NCI-H1092 treated with DMSO at 0.1 percent for 48 hours (cell line): ENCODE results near the gene NDC1.
"Not testable (repeated sequence)": the region's sequence is repeated elsewhere in the genome, so short reads cannot be mapped to it uniquely, and the experiment has no call there.

Experiments
- DNase-seq: peaks from one replicate; lab custom pipeline; 2025; lab: John Stamatoyannopoulos, UW

NDC1 gene, protein sequence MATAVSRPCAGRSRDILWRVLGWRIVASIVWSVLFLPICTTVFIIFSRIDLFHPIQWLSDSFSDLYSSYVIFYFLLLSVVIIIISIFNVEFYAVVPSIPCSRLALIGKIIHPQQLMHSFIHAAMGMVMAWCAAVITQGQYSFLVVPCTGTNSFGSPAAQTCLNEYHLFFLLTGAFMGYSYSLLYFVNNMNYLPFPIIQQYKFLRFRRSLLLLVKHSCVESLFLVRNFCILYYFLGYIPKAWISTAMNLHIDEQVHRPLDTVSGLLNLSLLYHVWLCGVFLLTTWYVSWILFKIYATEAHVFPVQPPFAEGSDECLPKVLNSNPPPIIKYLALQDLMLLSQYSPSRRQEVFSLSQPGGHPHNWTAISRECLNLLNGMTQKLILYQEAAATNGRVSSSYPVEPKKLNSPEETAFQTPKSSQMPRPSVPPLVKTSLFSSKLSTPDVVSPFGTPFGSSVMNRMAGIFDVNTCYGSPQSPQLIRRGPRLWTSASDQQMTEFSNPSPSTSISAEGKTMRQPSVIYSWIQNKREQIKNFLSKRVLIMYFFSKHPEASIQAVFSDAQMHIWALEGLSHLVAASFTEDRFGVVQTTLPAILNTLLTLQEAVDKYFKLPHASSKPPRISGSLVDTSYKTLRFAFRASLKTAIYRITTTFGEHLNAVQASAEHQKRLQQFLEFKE

DNA sequence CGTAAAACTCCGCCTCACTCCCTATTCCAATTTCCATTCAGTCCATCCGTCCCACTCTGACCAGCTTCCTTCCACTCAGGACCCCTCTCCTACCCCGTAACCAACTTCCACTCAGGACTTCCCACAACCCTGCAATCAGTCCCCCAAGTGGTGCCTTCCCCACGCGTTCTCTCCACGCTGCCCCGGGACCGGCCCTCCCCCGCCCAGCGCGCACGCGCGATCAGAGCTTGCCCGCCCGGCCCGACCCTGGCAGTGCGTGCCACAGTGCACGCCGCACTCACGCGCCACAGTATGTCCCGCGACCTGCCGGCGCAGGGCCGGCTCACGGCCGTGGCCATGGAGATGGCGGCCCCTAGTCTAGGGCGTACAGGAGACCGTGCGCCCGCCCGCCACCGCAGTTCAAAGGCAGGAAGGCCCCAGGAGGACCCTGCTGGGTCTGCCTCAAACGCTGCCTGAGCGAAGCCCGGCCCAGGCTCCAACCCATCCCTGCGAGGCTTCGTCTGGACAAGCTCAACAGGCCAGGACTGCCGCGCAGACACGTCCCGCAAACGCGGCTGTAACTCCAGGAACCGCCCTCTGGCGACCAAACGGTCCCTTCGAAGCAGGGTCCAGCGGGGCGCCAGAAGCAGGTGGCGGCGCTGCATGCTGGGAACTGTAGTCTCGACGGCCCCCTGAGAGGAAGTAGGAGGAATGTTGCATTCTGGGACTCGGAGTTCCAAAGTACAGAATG is at the start of gene NDC1:
NDC1 (minus strand) TSS at position 373 of the 730 bp plus-strand sequence; CDS start at position 338, 35 bp downstream.
- DNase-seq, result peak; percentile 94

DNA sequence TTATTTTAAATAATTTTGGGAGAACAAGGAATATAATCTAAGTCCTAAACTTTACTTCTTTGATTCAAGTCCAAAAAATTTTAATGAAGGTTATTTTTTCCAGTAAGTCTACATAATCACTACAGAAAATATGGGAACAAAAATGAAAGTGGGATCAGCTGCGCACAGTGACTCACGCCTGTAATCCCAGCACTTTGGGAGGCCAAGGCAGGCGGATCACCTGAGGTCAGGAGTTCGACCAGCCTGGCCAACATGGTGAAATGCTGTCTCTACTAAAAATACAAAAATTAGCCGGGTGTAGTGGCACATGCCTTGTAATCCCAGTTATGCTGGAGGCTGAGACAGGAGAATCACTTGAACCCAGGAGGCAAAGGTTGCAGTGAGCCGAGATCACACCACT is 45.5 kb upstream of the NDC1 start:
- not testable (repeated sequence) for DNase-seq

DNA sequence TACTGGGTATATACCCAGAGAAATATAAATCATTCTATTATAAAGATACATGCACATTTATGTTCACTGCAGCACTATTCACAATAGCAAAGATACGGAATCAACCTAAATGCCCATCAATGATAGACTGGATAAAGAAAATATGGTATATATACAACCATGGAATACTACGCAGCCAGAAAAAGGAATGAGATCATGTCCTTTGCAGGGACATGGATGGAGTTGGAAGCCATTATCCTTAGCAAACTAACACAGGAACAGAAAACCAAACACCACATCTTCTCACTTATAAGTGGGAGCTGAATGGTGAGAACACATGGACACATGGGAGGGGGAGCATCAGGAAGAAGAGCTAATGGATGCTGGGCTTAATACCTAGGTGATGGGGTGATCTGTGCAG is 43.8 kb upstream of the NDC1 start:
- DNase-seq, result not testable (repeated sequence)

DNA sequence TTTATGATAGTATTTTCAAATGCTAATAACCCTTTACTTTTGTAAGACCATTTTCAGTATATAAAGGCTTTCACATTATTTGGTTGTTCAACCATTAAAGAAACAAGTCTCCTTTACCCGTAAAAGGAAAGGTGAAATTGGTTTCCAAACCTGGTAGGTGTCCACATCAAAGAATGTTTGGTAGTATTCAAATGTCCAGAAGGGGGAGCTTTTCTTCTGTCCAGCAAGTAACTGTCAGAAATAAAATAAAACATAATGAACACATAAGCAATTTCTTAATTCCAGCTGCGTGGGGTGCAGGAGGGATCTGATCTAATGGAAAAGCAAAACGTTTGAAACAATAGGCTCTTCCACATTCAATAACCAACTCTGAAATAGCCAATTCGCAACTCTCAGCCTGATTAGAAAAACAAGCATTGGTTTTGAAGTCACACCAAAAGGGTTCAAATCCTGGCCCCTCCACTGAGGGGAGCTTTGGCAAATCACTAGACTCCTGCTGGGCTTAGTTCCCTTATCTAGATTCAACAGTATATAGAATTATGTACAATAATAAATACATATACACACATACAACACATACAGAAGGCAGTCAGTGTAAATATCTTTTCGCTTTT is 40.5 kb upstream of the NDC1 start:
- DNase-seq, result peak; percentile 52

DNA sequence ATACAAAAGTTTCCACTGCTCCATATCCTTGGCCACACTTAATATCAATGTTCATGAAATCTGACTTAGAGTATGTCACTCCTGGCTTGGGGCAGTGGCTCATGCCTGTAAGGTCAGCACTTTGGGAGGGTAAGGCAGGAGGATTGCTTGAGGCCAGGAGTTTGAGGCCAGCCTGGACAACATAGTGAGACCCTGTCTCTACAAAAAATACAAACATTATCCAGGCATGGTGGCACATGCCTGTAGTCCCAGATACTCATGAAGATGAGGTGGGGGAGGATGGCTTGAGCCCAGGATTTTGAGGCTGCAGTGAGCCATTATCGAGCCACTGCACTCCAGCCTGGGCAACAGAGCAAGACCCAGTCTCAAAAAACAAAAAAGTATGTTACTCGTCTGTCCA is 37.1 kb upstream of the NDC1 start:
- not testable (repeated sequence) for DNase-seq

DNA sequence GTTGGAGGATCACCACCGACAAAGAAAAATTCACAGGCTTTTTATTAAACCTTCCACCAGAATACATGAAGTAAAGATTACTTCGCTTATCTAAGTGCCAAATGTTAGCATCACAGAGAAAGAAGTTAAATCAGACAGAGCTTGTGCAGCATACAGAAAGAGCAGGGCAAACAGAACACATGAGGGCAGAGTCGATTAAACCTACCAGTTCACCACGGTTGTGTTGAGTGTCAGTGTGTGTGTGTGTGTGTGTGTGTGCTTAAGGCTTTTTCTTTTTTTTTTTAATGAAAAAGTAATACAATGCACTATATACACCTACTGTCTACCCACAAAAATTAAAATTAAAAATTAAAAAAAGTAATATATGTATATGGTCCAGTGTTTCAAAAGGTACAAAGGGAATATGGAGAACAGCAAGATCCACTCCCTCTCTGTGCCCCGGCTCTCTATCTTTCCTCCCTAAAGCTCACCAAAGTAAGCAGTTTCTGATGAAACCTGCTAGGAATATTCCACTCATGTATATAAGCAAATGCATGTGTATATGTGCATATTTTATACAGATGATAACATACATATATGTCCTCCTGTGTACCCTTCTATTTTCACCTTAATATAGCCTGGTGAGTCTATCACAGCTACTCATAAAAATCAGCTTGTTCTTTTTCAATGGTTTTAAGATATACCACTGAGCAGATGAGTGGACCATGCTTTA is 33.8 kb upstream of the NDC1 start:
- no peak for DNase-seq

DNA sequence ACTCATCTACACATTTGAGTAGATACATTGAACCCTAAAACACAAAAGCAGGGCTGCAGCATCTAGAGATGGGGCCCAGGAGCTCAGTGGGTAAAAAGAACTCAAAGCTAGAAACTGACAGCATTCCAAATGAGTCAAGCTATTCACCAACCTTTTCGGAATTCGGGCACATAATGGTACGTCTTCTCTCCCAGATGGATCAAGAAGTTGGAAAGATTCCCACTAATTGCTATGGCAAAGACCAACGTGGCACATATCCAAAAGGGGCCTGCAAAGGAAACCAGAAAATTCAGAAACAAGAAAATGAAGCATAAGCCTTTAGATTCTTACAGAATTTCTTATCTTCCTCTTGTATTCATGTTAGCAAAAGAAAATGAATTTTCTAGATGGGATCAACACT is 33.1 kb upstream of the NDC1 start:
- DNase-seq, result no peak

DNA sequence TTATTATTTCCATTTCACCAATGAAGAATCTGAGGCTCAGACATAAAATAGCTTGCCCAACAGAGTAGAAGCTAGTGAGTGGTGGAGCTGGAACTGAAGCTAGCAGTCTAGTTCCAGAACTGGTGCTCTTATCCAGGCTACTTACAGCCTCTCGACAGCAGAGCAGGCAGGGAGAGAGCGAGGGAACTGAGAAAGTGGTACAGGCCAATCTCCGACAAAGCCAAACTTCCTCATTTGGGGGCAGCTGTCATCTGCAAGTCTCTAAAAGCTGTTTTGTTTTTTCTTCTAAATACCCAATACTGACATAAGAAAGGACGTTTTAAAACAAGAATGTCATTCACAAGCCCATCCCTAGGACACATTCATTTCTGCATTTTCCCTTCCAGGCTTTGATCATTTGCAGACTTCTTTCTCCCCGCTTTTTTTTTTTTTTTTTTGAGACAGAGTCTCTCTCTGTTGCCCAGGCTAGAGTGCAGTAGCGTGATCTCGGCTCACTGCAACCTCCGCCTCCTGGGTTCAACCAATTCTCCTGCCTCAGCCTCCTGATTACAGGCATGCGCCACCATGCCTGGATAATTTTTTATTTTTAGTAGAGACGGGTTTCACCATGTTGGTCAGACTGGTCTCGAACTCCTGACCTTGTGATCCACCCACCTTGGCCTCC is 31.5 kb upstream of the NDC1 start:
- DNase-seq, result no peak

DNA sequence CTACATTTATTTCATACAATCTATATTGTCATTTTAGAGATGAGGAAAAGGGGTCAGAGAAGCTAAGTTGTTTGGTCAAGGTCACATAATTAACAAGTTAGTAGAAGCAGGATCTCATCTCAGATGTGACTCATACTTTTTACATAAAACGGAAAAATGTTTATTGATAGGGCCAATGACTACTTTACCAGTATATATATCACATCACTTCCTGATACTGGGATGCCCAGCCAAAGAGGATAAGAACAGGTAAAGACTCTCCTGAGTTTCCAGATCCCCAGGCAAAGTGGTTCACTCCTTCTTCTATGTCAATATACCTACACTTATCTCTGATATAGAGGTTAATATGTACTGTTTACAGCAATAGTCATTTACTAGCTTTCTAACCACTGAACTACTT is 30.5 kb upstream of the NDC1 start:
- no peak for DNase-seq

DNA sequence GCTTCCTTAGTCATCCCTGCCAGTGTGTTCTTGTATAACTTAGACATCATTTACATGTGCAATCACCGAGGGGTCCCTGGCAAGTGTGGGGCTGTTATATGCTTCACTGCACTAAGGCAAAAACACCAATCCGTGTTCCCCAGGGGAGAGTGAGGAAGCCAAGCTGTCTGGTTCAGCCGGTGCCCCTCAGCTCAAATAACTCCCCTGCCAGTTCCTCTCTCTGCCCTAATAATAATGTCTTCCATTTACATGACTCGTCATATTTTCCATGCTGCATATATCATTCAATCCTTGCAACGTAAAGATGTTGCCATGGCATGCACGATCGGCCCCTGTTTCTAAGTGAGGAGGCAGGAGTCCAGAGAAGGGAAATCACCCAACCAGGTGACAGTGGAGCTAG is 24.4 kb upstream of the NDC1 start:
- DNase-seq, result peak; percentile 1

DNA sequence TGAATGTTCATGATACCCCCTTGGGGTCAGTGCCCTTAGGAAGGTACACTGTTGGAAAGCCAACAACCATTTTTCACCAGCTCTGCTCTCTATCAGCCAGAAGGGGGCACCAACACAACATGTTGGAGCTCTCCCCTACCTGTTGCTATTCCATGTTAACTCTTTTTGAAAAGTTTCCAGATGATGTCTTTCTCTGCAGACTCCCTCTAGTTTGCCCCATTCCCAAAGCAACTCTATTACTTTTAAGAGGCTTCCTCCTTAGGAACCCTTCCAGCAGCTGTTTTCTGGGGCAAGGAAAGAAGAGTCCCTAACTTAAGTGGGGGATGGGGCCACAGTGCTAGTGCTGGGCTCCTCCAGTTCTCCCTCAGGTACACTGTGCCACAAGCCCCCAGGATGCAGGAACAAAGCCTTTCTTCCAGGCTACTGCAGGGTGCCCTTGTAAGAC is 22.9 kb upstream of the NDC1 start:
- peak; percentile 23 for DNase-seq

DNA sequence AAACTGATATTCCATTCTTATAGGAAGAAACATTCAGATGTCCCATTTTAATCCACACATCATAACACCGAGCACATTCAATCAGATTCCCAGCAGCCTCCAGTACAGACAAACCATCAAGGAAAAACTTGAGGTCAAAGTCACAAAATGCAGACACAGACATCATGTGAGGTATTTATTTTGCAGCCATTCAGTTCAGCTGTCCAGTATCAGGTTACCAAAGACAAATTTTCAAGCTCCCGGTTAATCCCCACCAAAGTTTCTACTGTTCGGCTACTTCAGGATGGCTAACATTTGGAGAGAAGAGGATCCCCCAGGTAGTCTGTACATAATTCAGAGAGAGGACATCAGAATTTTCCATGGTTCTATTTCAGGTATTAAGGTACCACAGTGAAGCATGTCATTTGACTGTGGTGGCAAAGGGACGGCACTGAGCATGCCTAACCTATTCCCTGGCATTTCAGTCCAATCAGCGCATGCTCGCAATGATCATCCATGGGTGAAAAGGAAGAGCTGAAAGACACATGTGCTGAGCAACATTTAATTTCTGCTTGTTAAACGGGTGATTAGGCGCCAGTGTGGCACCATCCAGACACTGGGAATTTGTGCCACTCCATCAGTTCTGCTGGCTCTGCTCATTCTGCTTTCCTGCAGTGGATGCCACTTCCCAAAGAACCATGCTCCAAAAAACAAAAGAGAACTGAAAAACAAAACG is 13.6 kb upstream of the NDC1 start:
- DNase-seq, result no peak

DNA sequence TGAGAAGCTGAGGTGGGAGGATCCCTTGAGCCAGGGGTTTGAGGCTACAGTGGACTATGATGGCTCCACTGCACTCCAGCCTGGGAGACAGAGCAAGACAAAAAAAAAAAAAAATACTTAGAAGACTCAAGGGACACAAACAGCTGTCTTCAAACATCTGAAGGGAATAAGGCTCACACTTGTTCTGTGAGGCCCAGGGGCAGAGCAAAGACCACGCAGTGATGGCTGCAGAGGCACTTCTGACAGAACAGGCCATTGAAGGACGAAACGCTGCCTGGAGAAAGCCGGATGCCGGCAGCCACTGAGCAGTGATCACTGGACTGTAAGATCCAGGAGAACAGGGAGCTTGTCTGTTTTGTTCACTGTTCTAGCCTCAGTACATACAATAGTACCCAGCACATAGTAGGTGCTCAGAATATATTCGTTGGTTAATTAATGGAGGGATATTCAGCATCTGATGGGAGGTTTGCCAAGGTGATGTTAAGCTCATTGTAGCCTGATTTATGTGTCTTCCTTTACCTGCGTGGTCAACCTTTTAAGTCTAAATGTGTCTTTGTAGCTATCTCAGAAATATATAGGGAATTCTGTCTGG is 12.1 kb upstream of the NDC1 start:
- no peak for DNase-seq

DNA sequence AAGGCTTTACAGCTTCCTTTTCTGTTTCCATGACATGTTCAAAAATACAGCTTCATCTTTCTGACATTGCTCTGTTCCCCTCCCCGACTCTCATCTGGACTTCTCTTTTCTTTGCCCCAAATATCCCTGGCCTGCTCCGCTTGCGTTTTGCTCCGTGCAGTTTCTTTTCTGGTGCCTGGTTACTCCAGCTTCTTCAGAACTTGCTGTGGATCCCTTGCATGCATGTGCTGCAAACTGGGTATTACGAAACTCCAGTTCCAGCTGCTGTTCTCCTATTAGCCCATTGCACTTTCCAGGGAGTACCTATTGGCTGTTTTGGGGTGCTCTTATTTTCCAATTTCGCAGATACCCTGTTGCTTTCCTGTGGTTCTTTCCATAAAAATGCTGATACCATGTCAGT is 9.9 kb upstream of the NDC1 start:
- no peak for DNase-seq

DNA sequence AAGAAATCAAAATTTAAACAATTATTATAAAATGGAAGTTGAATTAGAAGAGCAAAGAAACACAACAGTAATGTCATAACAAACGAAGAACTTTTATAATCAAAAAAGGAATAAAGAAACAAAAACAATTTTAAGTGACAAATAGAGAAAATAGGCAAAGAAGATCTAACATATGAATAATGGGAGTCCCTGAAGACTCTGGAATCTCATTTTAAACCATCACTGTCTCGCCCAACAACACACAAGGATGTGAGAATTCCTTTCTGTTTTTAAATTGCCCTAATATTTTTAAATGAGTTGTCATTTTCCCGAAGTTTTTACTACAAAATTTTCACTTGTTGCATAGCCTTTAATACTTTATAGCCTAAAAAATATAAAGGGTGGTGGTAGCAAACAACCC is 4.3 kb upstream of the NDC1 start:
- DNase-seq, result no peak

DNA sequence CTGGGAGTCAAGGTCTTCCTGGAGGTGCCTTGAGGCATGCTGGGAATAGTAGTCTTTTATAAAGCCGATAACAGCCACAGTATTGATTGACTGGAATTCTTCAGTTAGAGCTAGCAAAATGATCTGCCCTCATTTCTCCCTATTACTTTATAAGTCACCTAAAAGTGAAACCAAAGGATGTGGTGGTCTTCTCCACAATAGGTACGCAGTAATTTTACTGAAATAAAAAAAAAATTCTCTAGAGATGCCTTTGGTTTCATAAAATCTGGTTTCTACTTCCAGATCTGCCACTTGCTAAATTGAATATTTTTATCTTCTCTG is 518 bp upstream of the NDC1 start:
- DNase-seq, result no peak

DNA sequence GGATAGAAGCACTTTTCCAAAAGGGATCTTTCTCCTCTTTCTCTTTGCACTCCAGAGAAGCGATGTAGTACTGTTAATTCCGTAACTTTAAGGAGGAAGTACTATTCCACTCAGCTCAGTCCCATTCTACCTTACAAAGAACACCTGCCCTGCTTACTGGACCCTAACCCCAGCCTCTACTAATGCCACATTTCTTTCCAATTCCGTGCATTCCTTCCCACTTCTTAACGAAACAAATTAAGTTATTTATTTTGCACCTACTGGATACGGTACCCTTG is 511 bp downstream of the NDC1 start:
- no peak for DNase-seq

DNA sequence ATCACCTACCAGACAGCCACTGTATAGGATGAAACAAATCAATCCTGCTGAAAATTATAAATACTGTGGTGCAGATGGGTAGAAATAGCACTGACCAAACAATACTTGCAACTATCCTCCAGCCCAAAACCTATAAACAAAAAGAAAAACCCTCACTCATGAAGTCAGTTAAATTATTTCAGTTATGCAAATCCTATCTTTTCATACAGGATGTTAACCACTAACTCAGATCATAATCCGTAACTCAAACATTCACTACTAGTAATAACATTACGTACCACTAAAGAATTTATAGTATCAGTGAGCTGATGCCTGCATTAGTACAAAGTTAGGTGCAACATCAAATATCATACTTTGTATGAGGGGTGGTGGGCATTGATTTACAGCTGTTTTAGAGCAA is 2.6 kb downstream of the NDC1 start:
- DNase-seq, result no peak

DNA sequence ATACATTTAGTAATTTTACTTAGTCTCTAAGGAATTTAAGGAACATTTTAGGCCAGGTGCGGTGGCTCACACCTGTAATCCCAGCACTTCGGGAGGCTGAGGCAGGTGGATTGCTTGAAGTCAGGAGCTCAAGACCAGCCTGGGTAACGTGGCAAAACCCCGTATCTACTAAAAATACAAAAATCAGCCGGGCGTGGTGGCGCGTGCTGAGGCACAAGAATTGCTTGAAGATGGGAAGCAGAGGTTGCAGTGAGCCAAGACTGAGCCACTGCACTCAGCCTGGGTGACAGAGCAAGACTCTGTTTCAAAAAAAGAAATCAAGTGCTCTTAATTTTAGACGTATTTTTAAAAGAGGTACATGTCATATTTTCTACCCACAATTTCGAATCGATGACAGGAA is 3.3 kb downstream of the NDC1 start:
- DNase-seq, result no peak

DNA sequence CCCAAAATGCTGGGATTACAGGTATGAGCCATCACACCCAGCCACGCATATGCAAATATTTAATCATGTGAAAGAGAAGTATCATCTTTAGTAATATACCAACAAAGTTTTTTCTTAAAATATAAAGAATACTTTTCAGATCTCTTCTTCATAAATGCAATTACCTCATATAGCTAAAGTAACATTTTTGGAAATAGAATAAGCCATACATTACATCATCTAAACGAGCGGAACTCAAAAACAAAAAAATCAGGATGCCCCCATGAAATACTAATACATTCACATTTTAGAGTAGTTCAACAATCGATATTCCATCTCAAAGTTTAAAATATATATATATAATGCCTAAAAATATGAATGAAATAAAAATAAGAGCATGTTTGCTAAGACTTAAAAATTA is 4.7 kb downstream of the NDC1 start:
- no peak for DNase-seq

DNA sequence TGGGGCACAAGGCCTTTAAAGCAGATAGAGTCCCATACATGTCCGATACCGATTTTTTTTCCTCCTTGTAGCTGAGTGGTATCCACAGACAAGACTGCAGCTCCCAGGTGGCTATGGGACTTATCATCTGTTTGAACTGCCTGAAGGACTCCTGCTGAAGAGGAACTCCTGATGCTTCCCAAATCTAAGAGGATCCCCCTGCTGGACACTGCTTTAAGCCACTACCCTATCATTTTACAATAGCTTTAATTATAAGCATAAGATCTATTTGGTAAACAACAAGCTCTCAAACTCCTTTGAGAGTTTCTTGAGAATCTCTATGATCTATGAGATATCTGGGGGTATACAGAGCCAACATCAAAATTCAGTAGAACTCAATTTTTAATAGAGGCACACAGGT is 11.7 kb downstream of the NDC1 start:
- no peak for DNase-seq
